ENCODE measurements around the gene MTF1. TPM values are rescaled to one million over a fixed set of nuclear protein-coding genes. Genes with fewer than 3 reads are reported as not detected.

MTF1 gene
- total RNA-seq, 4 donors from 2014 or later: 6.1 to 9.0 (median 7.8) TPM

DNA sequence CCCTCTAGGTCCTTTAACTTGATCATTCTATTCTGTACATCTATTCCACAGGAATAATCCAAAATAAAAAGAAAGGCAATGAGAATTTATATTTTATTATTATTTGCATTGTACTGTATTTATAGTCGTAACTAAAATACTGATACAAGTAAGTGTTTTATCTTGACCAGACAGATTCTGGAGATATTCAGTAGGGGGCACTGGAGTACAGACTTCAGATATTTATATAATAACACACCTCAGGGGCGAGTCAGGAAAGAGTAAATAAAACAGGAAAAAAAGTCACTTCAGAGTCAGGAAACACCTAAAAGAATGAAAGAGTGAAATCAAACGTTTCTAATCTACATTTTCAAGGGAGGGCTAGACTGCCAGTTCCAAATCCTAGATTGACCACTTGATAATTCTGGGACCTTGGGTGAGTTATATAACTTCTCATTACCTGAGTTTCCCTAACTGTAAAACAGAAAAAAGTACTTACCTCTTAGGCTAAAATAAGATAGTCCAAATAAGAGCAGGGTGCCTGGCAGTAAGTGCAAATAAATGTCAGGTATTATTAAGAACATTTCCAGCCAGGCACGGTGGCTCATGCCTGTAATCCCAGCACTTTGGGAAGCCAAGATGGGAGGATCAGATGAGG, 31.1 kb upstream of the MTF1 start:
- no peaks in the 10 kb centered on the region for H3K4me1 ChIP-seq
- no peaks in the 10 kb centered on the region for H3K27me3 ChIP-seq
- no peak overlapping the region for H3K4me3 ChIP-seq
- TF ChIP-seq, protein P1, sequence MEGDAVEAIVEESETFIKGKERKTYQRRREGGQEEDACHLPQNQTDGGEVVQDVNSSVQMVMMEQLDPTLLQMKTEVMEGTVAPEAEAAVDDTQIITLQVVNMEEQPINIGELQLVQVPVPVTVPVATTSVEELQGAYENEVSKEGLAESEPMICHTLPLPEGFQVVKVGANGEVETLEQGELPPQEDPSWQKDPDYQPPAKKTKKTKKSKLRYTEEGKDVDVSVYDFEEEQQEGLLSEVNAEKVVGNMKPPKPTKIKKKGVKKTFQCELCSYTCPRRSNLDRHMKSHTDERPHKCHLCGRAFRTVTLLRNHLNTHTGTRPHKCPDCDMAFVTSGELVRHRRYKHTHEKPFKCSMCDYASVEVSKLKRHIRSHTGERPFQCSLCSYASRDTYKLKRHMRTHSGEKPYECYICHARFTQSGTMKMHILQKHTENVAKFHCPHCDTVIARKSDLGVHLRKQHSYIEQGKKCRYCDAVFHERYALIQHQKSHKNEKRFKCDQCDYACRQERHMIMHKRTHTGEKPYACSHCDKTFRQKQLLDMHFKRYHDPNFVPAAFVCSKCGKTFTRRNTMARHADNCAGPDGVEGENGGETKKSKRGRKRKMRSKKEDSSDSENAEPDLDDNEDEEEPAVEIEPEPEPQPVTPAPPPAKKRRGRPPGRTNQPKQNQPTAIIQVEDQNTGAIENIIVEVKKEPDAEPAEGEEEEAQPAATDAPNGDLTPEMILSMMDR (IDR thresholded peaks at IDR 0.05): peak; percentile 25 to 38 (median 34)
- TF ChIP-seq EP300 (IDR thresholded peaks at IDR 0.05) (no peak), POLR2A (IDR thresholded peaks at IDR 0.05) (no peak)
- H3K27ac ChIP-seq: peak overlapping the region in 1 of 4 donors; percentile 32
- no peaks in the 10 kb centered on the region for H3K9me3 ChIP-seq
- peak in 1 of 2 donors; percentile 28 for DNase-seq (ENCODE audit: low spot score in 2 of 2)
- peaks cover 5 to 62% (median 13%) of the 10 kb centered on the region in 3 donors for H3K36me3 ChIP-seq
- 36 to 39% methylated on average over 4 of the region's 4 CpGs for WGBS, 2 donors

DNA sequence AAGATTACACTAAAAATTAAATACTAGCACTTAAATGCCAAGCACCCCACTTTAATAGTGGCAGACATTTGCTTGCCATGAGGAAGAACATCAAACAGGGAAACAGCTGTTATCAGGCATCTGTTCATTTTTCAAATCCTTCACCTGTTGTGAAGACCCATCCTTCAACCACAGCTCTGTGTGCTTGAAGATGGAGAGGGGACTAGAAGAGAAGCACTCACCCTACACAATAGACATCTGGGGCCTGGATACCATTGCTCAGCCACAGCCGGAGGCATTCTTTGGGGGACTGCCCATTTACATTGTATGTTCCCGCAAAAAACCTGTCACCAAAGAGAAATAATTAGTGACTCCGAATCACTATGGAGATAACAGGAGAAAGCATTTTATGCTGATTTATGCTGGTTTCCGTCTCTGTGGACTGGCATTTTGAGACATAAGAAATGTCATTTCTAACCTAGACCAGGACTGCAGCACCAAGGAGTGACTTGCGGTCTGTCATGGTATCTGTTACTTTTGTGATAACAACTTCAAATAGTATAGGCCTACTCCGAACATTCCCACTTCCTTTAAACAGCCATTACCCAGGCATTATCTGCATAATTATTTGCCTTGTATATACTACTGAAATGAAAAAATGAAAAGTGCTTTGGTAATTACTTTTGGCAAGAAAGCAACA, 28.8 kb upstream of the MTF1 start:
- H3K27me3 ChIP-seq: no peaks in the 10 kb centered on the region
- H3K27ac ChIP-seq: no peak overlapping the region
- H3K4me3 ChIP-seq: no peak overlapping the region
- 79 to 92% methylated on average over 6 of the region's 6 CpGs for WGBS, 2 donors
- peaks cover 5 to 82% (median 22%) of the 10 kb centered on the region in 3 donors for H3K36me3 ChIP-seq
- no peak for DNase-seq (ENCODE audit: low spot score in 2 of 2)
- TF ChIP-seq, protein P1 (IDR thresholded peaks at IDR 0.05): no peak
- no peak for TF ChIP-seq POLR2A (IDR thresholded peaks at IDR 0.05)
- TF ChIP-seq EP300 (IDR thresholded peaks at IDR 0.05): no peak
- H3K4me1 ChIP-seq: no peaks in the 10 kb centered on the region
- H3K9me3 ChIP-seq: no peaks in the 10 kb centered on the region

DNA sequence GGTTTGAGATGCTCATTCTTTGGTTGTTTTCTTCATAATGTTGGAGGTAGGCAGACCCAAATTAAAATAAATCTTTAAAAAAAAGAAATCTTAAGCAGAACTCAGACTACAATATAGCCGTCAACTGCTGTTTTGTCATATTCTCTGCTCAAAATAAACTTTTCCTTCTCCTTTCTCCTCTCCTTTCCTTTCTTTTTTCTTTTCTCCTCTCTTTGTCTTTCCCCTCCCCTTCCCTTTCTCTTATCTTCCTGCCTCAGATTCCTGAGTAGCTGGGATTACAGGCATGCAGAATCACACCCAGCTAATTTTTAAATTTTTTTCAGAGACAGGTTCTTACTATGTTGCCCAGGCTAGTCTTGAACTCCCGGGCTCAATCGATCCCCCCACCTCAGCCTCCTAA, 24.8 kb upstream of the MTF1 start:
- TF ChIP-seq POLR2A (IDR thresholded peaks at IDR 0.05): no peak
- no peak overlapping the region for H3K4me3 ChIP-seq
- H3K9me3 ChIP-seq: no peaks in the 10 kb centered on the region
- no peak for DNase-seq (ENCODE audit: low spot score in 2 of 2)
- no peak overlapping the region for H3K27ac ChIP-seq
- peaks cover 5 to 100% (median 30%) of the 10 kb centered on the region in 3 donors for H3K36me3 ChIP-seq
- H3K27me3 ChIP-seq: no peaks in the 10 kb centered on the region
- H3K4me1 ChIP-seq: no peaks in the 10 kb centered on the region
- WGBS, 2 donors: 89 to 92% methylated on average over 3 of the region's 3 CpGs

DNA sequence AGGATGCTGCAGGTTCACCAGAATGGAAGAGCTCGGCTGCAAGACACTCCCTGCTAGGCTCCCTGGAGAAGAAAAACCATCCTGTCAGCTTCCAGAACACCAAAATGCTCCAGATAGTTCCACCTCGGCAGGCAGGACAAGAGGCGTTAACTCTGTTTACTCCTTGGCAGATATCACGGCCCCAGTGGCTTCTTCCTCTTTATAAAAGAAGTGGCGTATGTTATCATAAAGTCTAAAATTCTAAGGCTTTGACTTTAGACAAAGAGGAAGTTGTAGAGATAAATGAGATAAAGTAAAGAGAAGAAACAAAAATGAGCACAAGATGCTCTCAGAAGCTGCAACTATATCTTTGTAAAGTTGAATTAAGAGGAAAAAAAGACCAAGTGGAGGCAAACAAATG, 24.3 kb upstream of the MTF1 start:
- no peak overlapping the region for H3K27ac ChIP-seq
- TF ChIP-seq EP300 (IDR thresholded peaks at IDR 0.05): no peak
- TF ChIP-seq, protein P1 (IDR thresholded peaks at IDR 0.05): no peak
- TF ChIP-seq POLR2A (IDR thresholded peaks at IDR 0.05): no peak
- H3K36me3 ChIP-seq: peaks cover under 1 to 100% (median 30%) of the 10 kb centered on the region in 3 donors
- no peaks in the 10 kb centered on the region for H3K9me3 ChIP-seq
- no peaks in the 10 kb centered on the region for H3K27me3 ChIP-seq
- no peaks in the 10 kb centered on the region for H3K4me1 ChIP-seq
- 84 to 85% methylated on average over 5 of the region's 5 CpGs for WGBS, 2 donors
- H3K4me3 ChIP-seq: no peak overlapping the region
- DNase-seq (ENCODE audit: low spot score in 2 of 2): no peak

DNA sequence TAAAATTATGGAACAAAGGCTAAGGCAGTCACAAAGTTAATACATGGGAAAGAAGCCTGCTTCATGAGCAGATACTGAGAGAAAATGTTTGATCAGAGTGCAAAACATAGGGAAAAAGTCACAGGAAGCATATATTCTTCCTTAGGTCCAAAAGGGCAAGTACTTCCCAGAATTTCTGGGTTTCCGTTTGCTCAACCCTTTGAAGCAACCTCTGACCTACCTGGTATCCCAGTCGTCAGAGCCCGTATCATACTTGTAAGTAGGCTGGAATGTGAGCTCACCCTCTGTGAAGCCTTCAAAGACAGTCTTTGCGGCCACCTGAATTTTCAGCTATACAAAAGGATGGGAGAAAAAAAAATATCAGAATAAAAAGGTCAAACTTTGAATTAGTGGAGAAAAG, 20.5 kb upstream of the MTF1 start:
- DNase-seq (ENCODE audit: low spot score in 2 of 2): no peak
- WGBS, 2 donors: 79 to 86% methylated on average over 4 of the region's 4 CpGs
- no peaks in the 10 kb centered on the region for H3K9me3 ChIP-seq
- H3K27ac ChIP-seq: no peak overlapping the region
- no peaks in the 10 kb centered on the region for H3K27me3 ChIP-seq
- H3K4me3 ChIP-seq: no peak overlapping the region
- TF ChIP-seq EP300 (IDR thresholded peaks at IDR 0.05) (no peak), POLR2A (IDR thresholded peaks at IDR 0.05) (no peak)
- TF ChIP-seq, protein P1 (IDR thresholded peaks at IDR 0.05): no peak
- H3K36me3 ChIP-seq: peaks cover 6 to 99% (median 35%) of the 10 kb centered on the region in 3 donors
- H3K4me1 ChIP-seq: no peaks in the 10 kb centered on the region

Measured in tibial nerve (tissue), 4 donors.